ENCODE results near the gene SLC52A3. TPM values are rescaled to one million over a fixed set of nuclear protein-coding genes. Genes with fewer than 3 reads are reported as not detected.

The SLC52A3 gene
- total and polyA plus RNA-seq, 9 of the 15 experiments (the other 6 are each of a cell fraction or from before 2014, with no cell fraction given) = 0.06 to 0.60 (median 0.11) TPM

DNA sequence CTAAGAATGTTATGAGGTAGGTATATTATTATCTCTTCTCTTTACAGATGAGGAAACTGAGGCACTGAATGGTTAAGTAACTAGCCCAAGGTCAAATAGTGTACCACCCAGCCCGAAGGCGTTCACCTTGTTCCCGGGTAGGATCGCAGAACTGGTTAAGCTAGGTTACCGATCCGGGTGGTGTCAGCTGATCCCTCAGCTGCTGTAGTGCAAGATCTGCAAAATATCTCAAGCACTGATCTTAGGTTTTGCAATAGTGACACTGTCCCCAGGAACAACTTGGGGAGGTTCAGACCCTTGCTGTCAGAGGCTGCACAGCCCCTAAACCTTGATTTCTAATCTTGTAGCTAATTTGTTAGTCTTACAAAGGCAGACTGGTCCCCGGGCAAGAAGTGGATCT is 28.1 kb downstream of the SLC52A3 start:
- Histone ChIP-seq H3K4me3 (no peak overlapping the region), H3K9me1 (ENCODE audit: control insufficient read depth, insufficient read depth, low read length) (no peaks in the 10 kb centered on the region), H3K36me3 (ENCODE audit: control insufficient read depth, insufficient read depth, low read length) (no peaks in the 10 kb centered on the region), H2AFZ (ENCODE audit: low read depth, low read length) (no peak overlapping the region), H3K27ac (ENCODE audit: extremely low read depth, low read depth, low read length) (no peak overlapping the region), H3K4me2 (ENCODE audit: insufficient read depth, low read length) (no peak overlapping the region), H3K9ac (ENCODE audit: insufficient read depth in 1 of 2, low read depth in 2 of 2, low read length in 2 of 2) (no peak overlapping the region), H3K79me2 (ENCODE audit: control insufficient read depth, insufficient read depth, low read length) (no peaks in the 10 kb centered on the region), H3K4me1 (replicated peaks in 1 of 2; ENCODE audit: control insufficient read depth in 2 of 2, insufficient read depth in 2 of 2, low read length in 2 of 2) (peaks cover 0 to 7% of the 10 kb centered on the region in 2 experiments; a peak in 2 of 5 replicates), H3K9me3 (replicated peaks; ENCODE audit: control insufficient read depth, insufficient read depth, low read depth, low read length) (no peaks in the 10 kb centered on the region), H3K27me3 (ENCODE audit: control insufficient read depth in 2 of 2, insufficient read depth in 2 of 2, low read length in 2 of 2) (no peaks in the 10 kb centered on the region), H4K20me1 (replicated peaks; ENCODE audit: control insufficient read depth, insufficient read depth, low read length) (no peaks in the 10 kb centered on the region)
- 2% methylated on average over 6 of the region's 7 CpGs for WGBS (ENCODE audit: insufficient coverage, low coverage, missing lambda C conversion rate)
- no peak for FAIRE-seq
- DNase-seq (ENCODE audit: extremely low read depth in 1 of 4, low spot score in 3 of 4) = no peak
- BruUV-seq (replicated peaks) = no TSS peak
- intact Hi-C loops (cut with micrococcal nuclease) (no loop called here), in situ Hi-C loops (cut with MboI) (no loop called here)
- ChIA-PET POLR2A (interaction anchor here (1.2 kb wide), 1 partner anchor 9 kb away, joined by 5 read pairs; no protein-coding TSS in a partner anchor), CTCF (ENCODE audit: low intra/inter-chr PET ratio) (interaction anchor here (0.9 to 2.1 kb wide), 2 partner anchors 87 to 179 kb away, joined by 3 to 13 read pairs; no protein-coding TSS in a partner anchor)
- ATAC-seq = no peak
- TF ChIP-seq XRCC3 (IDR thresholded peaks at IDR 0.05) = no peak
- peak; percentile 43; the same call in 1 of the 2 replicates for TF ChIP-seq TFAP4 (CRISPR knock-in tag; IDR thresholded peaks at IDR 0.05; ENCODE audit: borderline replicate concordance)
- peak; percentile 80 for TF ChIP-seq CEBPB (tag; IDR thresholded peaks at IDR 0.05)
- TF ChIP-seq USF1 (CRISPR knock-in tag; IDR thresholded peaks at IDR 0.05) = peak; percentile 28; the same call in 1 of the 2 replicates
- TF ChIP-seq GABPA (tag; conservative IDR thresholded peaks at IDR 0.05; ENCODE audit: low read depth) = no peak
- no peak for TF ChIP-seq CBX5 (IDR thresholded peaks at IDR 0.05; ENCODE audit: borderline replicate concordance, low read depth)
- no peak for TF ChIP-seq FOSL1 (tag; conservative IDR thresholded peaks at IDR 0.05)
- no peak for TF ChIP-seq NFIX (CRISPR knock-in tag; IDR thresholded peaks at IDR 0.05; ENCODE audit: low read depth)
- TF ChIP-seq, protein P1, sequence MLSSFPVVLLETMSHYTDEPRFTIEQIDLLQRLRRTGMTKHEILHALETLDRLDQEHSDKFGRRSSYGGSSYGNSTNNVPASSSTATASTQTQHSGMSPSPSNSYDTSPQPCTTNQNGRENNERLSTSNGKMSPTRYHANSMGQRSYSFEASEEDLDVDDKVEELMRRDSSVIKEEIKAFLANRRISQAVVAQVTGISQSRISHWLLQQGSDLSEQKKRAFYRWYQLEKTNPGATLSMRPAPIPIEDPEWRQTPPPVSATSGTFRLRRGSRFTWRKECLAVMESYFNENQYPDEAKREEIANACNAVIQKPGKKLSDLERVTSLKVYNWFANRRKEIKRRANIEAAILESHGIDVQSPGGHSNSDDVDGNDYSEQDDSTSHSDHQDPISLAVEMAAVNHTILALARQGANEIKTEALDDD (IDR thresholded peaks at IDR 0.05) = peak; percentile 74
- TF ChIP-seq HDAC6 (IDR thresholded peaks at IDR 0.05; ENCODE audit: low read depth, low read length) = no peak
- TF ChIP-seq ESRRA (IDR thresholded peaks at IDR 0.05; ENCODE audit: borderline replicate concordance, low read depth) = no peak
- TF ChIP-seq, protein P2, sequence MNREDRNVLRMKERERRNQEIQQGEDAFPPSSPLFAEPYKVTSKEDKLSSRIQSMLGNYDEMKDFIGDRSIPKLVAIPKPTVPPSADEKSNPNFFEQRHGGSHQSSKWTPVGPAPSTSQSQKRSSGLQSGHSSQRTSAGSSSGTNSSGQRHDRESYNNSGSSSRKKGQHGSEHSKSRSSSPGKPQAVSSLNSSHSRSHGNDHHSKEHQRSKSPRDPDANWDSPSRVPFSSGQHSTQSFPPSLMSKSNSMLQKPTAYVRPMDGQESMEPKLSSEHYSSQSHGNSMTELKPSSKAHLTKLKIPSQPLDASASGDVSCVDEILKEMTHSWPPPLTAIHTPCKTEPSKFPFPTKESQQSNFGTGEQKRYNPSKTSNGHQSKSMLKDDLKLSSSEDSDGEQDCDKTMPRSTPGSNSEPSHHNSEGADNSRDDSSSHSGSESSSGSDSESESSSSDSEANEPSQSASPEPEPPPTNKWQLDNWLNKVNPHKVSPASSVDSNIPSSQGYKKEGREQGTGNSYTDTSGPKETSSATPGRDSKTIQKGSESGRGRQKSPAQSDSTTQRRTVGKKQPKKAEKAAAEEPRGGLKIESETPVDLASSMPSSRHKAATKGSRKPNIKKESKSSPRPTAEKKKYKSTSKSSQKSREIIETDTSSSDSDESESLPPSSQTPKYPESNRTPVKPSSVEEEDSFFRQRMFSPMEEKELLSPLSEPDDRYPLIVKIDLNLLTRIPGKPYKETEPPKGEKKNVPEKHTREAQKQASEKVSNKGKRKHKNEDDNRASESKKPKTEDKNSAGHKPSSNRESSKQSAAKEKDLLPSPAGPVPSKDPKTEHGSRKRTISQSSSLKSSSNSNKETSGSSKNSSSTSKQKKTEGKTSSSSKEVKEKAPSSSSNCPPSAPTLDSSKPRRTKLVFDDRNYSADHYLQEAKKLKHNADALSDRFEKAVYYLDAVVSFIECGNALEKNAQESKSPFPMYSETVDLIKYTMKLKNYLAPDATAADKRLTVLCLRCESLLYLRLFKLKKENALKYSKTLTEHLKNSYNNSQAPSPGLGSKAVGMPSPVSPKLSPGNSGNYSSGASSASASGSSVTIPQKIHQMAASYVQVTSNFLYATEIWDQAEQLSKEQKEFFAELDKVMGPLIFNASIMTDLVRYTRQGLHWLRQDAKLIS (CRISPR knock-in tag; IDR thresholded peaks at IDR 0.05) = no peak
- no peak for TF ChIP-seq CCNT2 (IDR thresholded peaks at IDR 0.05; ENCODE audit: borderline replicate concordance, extremely low read depth, insufficient read length, low read depth, low read length)
- TF ChIP-seq, protein P3, sequence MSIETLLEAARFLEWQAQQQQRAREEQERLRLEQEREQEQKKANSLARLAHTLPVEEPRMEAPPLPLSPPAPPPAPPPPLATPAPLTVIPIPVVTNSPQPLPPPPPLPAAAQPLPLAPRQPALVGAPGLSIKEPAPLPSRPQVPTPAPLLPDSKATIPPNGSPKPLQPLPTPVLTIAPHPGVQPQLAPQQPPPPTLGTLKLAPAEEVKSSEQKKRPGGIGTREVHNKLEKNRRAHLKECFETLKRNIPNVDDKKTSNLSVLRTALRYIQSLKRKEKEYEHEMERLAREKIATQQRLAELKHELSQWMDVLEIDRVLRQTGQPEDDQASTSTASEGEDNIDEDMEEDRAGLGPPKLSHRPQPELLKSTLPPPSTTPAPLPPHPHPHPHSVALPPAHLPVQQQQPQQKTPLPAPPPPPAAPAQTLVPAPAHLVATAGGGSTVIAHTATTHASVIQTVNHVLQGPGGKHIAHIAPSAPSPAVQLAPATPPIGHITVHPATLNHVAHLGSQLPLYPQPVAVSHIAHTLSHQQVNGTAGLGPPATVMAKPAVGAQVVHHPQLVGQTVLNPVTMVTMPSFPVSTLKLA (conservative IDR thresholded peaks at IDR 0.05) = no peak

Data from K562 (cell line).